ENCODE results near the gene ZNF202.
"Not testable (repeated sequence)": the region's sequence is repeated elsewhere in the genome, so short reads cannot be mapped to it uniquely, and the experiment has no call there.

Gene ZNF202

GRCh38 chr11:123741159-123742030 lies at the start of gene ZNF202:
ZNF202 (minus strand) TSS chr11:123741660; CDS start chr11:123730888, 10,772 bp downstream.
- DNase-seq, result peak; percentile 89

DNA sequence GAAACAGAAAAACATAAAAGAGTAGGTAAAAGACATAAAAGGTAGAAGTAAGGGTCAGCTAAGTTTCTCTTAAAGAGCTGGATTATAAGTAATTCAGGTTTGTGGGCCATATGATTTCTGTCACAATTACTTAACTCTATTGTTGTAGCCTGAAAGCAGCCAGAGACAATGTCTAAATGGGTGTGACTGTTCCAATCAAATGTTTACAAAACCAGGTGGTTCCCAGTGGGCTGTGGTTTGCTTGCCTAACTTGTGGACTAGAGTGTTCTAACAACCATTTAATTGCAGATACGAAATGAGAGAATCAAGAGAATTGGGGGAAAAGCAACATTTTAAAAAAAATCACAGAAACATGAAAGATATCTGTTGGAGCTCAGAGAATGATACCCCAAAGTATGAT lies 42.1 kb upstream of the ZNF202 start:
- DNase-seq, result no peak

DNA sequence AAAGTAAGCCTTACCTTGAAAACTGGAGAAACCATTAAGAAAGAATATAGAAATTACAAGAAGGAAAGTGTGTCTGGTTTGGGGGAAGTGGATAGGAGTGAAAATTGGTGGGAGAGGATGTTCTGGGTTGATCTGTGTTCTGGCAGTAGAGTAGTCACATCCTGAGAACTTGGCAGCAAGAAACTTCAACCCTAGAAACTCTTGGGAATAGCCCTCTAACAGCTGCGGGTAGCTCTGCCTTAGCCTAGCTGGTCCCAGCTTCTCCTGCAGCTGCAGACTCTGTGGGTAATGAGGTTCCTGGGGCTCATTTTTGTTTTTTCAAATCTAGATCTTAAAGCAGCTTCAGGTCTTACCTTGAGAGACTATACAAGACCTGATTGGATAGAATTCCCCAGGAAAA lies 37.1 kb upstream of the ZNF202 start:
- DNase-seq, result no peak

DNA sequence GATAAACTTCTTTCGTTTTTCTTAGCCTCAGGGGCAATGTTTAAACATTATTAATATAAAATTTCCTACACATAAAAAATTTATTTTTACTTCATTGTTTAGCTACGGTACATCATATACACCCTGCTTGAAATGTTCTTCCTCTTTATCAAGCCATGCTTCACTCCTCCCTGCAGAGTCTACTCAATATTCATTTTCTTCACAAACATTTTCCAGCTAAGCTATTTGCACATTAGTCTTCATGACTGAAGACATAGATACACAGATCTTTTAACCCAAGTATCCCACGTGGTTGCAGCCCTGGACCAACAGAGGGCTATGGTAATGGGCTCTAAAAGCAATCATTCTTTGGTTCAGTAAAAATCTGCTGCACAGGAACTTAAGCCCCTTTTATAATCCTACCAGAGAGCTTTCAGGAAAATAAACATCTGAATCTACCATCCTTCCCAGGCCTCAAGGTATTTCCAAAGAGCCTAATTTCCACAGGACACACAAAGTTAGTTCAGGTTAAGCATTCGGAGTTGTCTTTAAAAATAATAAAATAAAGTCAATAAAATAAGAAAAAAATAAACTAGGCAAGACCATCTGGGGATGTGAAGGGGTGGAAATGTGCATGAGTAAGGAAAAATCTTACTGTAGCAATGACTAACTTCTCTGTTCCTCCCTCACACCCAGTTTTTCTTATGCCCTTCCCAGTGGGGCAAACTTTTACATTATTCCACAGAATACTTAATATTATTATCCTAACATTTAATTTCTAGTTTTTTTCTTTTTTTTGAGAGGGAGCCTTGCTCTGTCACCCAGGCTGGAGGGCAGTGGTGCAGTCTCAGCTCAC lies 34.5 kb upstream of the ZNF202 start:
- no peak for DNase-seq

DNA sequence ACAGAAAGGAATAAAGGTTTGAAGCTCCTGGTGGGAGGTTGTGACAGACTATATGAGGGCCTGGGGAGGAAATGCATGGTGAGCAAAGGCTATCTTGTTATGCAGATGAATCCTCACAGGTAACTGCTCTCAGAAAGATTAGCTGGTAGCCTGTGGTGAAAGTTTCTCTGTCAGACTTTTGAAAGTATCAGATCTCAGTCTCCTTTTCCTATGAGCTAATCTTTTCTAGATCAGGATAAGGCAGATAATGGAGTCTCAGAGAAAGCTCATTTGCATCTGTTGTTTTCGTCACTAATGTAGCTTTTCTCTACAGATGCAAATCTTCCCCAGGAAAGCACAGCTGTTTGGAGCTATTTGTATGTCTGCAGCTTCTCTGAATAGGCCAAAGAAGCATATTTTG lies 33.8 kb upstream of the ZNF202 start:
- DNase-seq, result no peak

DNA sequence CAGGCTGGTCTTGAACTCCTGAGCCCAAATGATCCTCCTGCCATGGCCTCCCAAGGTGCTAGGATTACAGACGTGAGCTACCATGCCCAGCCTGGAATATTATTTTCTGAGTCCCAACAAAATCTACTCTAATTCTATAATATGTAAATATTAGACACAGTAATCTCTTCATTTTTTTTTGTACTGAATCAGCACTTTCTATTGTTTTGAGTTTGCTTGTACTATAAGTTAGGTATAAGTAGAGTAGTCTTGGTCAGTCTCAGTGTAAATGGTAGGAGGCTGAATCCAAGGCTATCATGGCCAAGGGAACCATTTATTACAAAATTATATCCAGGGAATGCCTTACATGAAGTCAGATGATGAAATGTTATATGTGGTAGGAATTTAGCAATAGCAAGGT lies 32.5 kb upstream of the ZNF202 start:
- DNase-seq, result no peak

GRCh38 chr11:123773026-123773425 lies 31.6 kb upstream of the ZNF202 start:
- no peak for DNase-seq

DNA sequence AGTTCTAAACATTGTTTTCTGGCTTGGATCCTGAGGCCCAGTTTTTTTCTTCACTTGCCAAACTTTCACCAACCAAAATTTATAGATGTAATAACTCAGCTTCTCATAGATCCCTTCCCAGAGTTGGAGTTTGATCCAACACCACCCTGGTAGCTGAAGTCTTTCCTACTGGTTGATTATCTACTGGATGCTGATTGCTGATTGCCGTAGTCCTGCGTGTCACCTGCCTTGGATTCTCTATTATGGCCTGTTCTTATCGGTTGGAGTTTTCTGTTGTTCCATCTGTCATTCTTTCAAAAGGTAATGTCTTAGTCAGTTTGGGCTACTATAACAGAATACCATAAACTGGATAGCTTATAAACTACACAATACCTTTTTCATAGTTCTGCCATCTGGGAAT lies 30.2 kb upstream of the ZNF202 start:
- DNase-seq, result no peak

- no peak for DNase-seq
Observed at GRCh38 chr11:123770712-123771111, 29.3 kb upstream of the ZNF202 start.

DNA sequence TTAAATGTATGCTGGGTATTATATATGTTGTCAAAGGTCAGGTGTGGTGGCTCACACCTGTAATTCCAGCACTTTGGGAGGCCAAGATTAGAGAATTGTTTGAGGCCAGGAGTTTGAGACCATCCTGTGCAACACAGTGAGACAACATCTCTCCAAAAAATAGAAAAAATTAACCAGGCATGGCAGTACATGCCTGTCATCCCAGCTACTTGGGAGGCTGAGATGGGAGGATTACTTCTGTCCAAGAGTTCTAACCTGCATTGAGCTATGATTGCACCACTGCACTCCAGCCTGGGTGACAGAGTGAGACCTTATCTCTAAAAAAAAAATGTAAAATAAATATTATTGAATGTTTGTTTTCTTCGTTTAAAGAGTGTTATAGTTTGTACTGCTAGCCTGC lies 24.1 kb upstream of the ZNF202 start:
- DNase-seq, result no peak

GRCh38 chr11:123762422-123762821 lies 21.0 kb upstream of the ZNF202 start:
- no peak for DNase-seq

DNA sequence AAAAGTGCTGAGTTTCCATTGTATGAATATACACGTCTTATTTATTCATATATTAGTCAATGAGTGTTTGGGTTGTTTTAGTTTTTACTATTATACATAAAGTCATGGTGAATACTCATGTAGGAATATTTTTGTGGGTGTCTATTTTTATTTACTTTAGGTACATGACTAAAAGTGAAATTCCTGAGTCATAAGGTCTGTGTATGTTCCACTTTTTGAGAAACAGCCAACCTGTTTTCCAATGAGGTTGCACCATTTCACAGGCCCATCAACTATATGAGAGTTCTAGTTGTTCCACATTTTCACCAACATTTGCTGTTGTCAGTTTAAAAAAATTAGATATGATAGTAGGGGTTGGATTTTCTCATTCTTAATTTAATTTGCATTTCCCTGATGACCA lies 19.4 kb upstream of the ZNF202 start:
- DNase-seq, result no peak

GRCh38 chr11:123757976-123758375 lies 16.5 kb upstream of the ZNF202 start:
- no peak for DNase-seq

- DNase-seq, result no peak
Observed at GRCh38 chr11:123755813-123756212, 14.4 kb upstream of the ZNF202 start.

GRCh38 chr11:123755344-123755743 lies 13.9 kb upstream of the ZNF202 start:
- no peak for DNase-seq

DNA sequence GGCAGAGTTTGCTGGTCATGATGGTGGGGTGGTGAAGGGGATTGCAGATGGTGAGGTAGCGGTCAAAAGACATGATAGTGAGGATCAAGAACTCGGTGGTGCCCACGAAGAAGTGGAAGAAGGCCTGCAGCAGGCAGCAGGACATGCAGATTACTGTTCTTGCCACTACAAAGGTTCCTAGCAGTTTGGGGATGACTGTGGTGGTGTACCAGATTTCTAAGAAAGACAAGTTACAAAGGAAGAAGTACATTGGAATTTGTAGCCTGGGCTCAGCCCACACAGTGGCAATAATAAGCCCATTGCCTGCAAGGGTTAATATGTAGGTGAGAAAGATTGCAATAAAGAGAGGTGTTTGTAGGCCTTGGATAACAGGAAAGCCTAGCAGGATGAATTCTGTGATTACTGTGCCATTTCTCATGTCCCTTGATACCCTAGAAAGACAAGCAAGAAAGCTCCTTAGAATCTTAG lies 12.7 kb upstream of the ZNF202 start, which contains the start of gene OR6X1:
Gene OR6X1, minus strand, starts transcription at position 418 of the 468 bp plus-strand sequence. Its CDS starts 0 bp downstream, at position 418.
- DNase-seq, result no peak

DNA sequence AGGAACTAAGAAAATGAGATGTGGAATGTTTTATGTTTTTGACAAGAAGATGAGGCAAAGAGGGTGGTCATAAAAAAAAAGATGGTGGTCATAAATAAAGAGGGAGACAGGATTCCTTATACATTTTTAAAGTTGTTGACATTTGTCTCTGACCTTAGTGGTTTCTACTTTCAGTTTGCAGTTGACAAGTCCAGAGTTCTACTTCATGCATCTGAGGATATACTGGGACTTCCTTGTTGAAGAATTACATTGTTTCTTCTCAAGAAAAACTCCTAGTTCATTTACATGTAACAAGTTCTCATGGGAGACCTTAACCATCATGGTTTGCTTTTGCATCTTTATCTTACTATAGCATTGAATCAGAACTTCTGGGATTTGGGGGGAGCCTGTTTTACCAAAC lies 11.7 kb upstream of the ZNF202 start:
- DNase-seq, result no peak

- no peak for DNase-seq
Observed at GRCh38 chr11:123751781-123752180, 10.3 kb upstream of the ZNF202 start.

DNA sequence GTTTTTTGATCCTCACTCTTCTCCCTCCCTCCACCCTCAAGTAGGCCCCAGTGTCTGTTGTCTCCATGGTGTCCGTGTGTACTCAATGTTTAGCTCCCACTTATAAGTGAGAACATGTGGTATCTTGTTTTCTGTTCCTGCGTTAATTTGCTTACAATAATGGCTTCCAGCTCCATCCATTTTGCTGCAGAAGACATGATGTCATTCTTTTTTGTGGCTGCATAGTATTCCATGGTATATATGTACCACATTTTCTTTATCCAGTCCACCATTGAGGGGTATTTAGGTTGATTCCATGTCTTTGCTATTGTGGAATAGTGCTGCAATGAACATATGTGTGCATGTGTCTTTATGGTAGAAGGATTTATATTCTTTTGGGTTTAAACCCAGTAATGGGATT lies 6.9 kb upstream of the ZNF202 start:
- DNase-seq, result not testable (repeated sequence)

DNA sequence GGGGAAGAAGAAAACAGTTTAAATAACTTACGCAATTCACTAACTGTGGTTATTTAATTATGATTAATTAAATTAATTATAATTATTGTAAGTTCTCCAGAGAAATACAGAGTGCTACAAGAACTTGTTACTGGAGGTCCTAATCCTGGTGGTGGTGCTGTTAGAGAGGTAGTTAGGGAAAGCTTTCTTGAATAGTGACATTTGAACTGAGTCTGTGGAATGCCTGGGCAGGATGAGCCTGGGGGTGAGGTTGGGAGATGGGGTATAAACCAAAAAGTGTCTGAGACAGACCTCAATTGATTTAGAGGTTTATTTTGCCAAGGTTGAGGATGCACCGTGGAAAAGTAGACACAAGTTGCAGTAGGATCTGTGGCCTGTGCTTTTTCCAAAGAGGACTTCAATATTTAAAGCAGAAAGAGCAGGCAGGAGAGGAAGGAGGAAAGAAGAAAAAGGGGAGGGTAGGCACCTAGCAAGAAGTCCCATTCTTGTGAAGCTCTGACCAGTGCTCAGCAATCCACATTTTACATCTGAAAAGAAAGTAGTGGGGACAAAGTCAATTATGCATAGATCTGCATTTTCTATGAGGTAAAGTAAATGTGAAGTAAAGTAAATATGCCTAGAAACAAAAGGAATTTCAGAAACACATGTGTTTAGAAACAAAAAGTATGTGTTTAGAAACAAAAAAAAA lies 4.4 kb upstream of the ZNF202 start:
- DNase-seq, result no peak

DNA sequence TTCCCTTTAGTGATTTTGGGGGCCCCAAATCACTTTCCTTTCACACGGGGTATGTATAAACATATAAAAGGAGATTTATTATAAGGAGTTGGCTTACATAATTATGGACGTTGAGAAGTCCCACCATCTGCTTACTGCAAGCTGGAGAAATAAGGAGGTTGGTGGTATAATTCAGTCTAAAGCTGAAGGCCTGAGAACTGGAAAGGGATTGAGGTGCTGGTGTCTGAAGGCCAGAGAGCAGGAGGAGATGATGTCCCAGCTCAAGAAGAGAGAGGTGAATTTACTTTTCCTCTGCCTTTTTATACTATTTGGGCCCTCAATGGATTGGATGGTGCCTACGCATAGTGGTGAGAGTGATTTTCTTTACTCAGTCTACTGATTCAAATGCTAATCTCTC lies 1.3 kb upstream of the ZNF202 start:
- DNase-seq, result no peak

- DNase-seq, result no peak
Observed at GRCh38 chr11:123742031-123742723, 717 bp upstream of the ZNF202 start.

DNA sequence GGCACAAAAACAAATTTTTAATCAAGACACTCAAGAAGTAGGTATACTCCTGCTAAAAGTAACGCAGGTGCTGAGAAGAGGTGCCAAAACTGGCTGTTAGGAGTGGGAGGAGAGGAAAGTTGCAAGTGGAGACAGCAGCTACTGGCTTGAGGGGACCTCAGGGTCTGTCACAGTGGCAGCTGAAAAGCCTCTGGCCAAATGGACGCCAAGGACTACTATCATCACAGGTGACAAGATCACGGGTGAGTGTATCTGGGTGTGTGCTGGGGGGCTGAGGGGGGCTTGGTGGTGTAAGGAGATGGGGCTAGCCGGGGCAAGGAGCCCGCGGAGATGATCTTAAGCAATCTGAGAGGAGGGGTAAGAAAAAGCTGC lies 687 bp downstream of the ZNF202 start:
- no peak for DNase-seq
